NCI-H1417 treated with DMSO at 0.1 percent for 48 hours (cell line): ENCODE results near the gene UNC79.
"Not testable (repeated sequence)": the region's sequence is repeated elsewhere in the genome, so short reads cannot be mapped to it uniquely, and the experiment has no call there.

Experiments used
- DNase-seq: peaks from one replicate; lab custom pipeline; 2025; lab: John Stamatoyannopoulos, UW

Gene UNC79

DNA sequence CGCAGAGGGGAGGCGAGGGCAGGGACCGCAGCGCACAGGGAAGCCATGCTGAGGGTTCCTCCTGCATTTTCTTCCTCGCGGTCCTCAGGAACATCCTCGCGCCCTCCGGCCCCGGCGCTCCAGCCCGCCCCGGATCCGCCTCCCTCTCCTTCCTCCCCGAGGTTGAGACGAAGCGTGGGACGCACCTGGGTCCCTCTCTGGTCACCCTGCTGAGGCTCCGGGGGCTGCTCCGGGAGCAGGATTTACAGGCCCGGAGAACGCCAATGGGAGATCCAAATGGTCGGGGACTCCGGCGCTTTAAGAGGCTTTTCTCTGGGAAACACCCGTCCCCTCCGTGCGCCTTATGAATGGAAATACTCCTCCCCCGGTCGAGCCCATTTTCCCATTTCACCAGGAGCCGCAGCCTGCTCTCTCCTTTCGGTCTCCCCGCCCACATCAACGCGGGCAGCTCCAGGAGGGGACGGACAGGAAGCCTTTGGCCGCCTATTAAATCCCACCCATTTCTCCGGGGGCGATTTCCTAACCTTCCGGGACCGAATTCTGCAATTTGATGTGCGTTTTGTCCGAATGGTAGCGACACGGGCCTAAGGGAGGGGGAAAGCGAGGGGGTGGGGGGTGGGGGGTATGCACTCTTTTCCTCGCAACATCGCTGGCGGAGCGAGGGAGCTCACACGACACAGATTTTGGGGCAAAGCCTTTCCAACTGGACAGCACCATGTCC is at the start of gene UNC79:
TSS of gene UNC79 (plus strand) at position 625 of the 721 bp plus-strand sequence. CDS start at position 716, 91 bp downstream.
- peak; percentile 40 for DNase-seq

DNA sequence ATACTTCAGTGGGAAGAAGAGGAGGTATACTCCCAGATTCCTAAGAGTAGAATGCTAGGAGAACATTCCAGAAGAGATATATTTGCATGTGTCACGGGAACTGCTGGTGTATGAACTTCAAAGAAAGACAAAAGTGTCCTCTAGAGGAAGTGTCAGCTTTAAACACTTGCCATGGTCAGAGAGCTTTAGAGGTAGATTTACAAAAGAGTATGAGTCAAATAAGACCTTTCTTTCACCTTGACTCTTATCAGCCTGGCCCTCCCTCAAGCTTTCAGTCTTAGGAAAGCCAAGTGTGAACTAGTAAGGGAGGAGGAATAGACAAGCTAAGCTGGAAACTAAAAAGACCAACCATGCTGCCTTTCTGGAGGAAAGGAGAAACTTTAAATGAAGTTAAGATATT is 49.1 kb upstream of the UNC79 start:
- DNase-seq: no peak

DNA sequence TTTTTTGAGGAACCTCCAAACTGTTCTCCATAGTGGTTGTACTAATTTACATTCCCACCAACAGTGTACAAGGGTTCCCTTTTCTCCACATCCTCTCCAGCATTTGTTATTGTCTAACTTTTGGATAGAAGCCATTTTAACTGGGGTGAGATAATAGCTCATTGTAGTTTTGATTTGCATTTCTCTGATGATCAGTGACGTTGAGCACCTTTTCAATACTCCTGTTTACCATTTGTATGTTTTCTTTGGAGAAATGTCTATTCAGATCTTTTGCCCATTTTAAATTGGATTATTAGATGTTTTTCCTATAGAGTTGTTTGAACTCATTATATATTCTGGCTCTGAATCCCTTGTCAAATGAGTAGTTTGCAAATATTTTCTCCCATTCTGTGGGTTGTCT is 46.5 kb upstream of the UNC79 start:
- not testable (repeated sequence) for DNase-seq

DNA sequence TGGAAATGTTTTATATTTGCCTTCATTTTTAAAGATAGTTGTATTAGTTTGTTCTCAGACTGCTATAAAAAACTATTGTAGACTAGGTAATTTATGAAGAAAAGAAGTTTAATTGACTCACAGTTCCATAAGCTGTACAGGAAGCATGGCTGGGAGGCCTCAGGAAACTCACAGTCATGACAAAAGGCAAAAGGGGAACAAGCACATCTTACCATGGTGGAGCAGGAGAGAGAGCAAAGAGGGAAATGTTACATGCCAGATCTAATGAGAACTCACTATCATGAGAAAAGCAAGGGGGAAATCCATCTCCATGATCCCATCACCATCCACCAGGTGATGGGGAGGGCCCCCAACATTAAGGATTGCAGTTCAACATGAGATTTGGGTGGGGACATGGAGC is 35.5 kb upstream of the UNC79 start:
- DNase-seq: no peak

DNA sequence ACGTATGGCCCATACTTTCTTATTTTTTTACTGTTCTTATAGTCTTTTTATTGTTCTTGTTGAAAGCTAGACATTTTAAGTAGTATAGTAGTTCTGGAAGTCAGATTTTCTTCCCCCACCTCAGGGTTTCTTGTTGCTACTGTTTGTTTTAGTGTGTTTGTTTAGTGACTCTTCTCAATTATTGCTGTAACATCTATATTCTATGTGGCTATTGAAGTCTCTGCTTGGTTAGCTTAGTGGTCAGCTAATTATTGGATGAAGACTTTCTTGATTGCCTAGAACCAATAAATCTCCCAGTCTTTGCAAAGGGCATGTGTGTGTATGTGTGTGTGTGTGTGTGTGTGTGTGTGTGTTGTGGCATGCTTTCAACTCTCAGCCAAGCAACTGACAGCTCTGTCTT is 34.3 kb upstream of the UNC79 start:
- no peak for DNase-seq

DNA sequence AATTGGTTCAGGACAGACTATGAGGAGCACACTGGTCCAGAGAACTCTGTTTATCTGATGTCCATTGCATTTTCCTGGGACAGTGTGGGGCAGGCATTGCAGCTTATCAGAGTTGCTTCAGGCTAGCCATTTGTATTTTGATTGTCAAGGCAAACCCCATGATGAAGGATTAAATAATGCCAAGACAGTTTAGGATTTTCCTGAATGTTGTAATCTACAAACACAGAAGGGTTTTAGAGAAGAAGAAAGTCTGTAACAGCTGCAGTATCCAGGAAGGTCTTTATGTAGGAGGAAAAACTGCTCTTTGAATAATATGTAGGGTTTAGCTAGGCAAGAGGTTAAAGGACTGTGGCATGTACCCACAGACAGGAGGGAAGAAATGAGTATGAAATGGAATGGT is 32.2 kb upstream of the UNC79 start:
- no peak for DNase-seq

DNA sequence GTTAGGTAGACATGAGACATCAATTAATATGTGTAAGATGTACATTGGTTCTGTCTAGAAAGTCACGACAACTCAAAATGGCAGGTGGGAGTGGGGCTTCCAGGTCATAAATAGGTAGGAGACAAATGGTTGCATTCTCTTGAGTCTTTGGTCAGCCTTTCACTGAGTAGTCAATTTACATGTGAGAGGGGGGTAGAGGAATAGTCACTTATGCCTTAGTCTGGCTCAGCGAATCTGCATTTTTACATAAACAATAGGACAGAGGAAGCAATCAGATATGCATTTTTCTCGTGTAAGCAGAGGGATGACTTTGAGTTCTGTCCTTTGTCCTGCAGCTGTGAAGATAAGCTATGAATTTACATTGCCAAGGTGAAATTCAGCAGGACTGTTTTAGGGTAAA is 27.8 kb upstream of the UNC79 start:
- no peak for DNase-seq

DNA sequence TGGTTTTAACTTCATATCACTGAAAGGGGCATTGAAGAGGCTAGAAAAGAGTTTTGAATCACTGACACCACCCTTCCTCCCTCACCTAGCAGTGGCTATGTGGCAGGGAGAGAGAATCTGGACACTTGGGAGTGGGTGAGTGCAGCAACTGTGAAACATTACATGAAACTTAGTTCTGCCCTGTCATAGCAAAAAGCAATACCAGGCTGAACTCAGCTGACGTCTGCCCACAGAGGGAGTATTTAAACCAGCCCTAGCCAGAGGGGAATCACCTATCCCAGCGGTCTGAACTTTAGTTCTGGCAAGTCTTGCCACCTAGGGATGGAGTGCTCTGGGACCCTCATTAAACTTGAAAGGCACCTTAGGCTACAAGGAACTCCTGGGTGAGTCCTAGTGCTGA is 20.7 kb upstream of the UNC79 start:
- no peak for DNase-seq

DNA sequence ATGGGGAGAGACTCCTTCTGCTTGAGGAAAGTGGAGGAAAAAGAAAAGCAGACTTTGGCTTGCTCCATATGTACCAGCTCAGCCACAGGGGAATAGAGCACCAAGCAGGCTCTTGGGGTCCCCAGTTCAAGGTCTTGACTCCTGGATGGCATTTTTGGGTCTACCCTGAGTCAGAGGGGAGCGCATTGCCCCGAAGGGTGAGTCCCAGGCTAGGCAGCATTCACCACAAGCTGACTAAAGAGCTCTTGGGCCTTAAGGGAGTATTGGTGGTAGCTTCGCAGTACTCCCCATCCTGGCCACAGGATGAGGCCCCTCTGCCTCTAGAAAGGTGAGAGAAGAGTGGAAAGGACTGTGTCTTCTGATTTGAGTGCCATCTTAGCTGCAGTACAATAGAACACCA is 19.8 kb upstream of the UNC79 start:
- no peak for DNase-seq

DNA sequence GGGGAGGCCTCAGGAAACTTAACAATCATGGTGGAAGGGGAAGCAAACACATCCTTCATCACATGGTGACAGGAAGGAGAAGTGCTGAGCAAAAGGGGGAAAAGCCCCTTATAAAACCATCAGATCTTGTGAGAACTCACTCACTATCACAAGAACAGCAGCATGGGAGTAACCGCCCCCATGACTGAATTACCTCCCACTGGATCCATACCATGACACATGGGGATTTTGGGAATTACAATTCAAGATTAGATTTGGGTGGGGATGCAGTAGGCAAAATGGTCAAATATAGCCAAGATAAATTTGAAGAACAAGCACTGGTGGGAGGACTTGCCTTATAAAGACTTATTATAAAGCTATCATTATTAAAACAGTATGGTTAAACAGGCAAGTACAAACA is 5.6 kb upstream of the UNC79 start:
- not testable (repeated sequence) for DNase-seq

DNA sequence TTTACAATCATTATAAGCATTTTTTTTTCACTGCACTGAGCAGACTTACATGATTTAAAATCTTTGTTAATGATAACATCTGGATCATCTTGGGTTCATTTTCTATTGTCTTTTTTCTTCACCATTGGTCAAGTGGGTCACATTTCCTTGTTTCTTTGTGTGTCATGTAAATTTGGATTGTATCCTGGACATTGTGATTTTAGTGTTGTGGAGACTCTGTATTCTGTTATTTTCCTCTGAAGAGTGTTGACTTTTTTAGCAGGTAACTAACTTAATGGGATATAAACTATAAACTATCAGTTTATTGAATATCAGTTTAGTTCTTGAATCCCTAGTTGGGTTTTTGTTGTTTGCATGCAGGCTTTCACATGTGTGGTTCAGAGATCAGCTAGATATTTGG is 4.0 kb upstream of the UNC79 start:
- no peak for DNase-seq

DNA sequence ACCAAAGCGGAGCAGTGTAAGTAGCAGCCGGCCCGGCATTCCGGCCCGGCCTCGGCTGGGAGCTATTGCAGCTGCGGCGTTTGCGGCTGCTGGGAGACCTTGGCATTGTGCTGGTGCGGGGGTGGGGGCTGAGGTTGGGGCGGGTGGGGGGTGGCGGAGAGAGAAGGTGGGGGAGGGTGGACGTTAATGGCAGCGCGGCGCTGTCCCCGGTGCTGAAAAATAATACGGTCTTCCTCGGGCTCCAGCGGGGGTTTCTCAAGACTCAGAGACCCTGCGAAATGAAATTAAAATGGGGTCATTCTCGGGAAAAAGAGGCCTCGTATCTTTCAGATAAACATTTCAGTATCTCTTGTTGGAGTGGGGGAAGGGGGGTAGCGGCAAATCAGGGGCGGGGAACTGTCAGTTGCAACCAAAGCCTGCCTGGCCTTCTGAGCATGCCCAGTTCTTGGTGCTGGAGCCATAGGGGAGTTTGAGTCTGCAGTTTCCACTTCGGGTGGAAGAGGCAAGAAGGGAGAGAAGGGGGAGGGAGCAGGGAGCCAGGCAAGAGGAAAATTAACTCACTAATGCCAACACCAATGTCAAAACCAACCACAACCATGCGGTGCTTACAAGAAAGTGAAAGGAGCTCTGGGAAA is 414 bp downstream of the UNC79 start:
- DNase-seq: peak; percentile 42

DNA sequence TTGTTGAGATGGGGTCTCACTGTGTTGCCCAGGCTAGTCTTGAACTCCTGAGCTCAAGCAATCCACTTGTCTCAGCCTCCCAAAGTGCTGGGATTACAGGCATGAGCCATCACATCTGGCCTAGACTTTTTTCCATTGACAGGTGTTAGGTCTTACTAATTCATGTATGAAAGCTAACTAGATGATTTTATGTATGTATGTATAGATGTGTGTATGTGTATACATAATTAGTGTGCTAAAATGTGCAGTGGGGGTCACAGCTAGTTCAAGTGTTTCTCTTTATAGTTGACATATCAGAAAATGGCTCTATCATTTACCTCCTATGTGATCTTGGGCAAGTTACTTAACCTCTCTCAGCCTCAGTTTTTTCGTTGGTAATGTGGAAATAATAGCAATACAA is 23.5 kb downstream of the UNC79 start:
- DNase-seq: no peak

DNA sequence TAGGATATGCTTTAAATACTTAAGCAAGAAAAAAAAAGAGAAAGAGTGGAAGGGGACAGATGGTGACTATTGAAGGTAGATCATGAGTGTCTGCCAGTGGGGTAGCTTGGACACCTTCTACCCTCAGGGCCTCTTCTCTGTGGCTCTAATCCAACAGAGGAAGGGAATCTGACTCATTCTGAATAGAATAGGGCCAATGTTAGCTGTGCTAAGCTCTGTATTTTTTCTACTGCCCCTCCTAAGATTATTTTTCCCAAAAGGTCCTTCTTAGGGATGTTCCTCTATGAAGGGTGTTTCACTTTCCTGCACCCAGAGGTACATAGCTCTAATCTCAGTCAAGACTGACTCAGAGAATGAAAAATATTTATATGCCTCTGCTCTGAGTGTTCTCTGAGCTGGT is 25.6 kb downstream of the UNC79 start:
- DNase-seq: no peak

DNA sequence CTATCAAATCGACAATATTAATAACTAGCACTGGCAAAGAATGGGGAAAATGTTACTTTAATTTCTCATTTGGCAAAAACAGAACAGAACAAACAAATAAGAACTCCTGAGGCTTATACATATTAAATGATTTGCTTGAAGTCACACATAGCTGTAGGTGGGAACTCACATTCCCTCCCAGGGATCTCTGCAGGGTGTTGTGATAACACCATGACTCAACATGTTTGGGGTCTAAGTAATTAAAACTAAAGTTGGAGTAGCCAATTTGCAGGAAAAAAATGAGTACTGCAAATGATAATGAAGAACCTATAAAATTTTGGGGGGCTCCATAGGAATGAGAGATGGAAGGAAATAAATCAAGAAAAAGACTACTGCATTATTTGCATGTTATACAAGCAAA is 27.5 kb downstream of the UNC79 start:
- DNase-seq: no peak

DNA sequence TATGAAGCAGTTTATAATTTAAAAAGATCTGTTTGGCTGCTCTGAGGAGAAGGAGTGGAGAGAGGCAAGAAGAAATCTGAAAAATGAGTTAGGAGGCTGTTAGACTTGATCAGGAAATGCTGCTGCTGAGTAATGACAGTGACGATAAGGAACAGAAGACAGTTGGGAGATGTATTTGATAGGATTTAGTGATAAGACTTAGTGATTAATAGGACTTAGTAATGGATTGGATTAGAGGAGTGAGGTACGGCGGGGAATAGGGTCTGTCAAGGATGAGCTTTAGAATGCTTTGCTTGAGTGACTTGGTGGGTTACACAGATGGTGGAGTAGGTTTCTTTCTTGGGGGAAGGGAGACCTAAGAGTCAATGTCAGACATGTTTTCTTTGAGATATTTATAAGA is 31.7 kb downstream of the UNC79 start:
- no peak for DNase-seq

DNA sequence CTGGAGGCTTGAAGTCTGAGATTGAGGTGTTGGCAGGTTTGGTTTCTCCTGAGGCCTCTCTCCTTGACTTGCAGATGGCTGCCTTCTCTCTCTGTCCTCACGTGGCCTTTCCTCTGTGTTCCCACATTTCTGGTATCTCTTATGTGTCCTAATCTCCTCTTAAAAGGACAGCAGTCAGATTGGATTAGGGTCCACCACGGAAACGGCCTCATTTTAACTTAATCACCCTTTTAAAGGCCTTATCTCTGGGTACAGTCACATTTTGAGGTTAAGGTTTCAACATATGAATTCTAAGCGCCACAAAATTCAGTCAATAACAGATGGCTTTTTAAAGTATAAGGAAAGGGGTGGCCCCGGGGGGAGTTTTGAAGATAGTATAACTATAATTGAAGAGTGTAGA is 33.5 kb downstream of the UNC79 start:
- DNase-seq: no peak

DNA sequence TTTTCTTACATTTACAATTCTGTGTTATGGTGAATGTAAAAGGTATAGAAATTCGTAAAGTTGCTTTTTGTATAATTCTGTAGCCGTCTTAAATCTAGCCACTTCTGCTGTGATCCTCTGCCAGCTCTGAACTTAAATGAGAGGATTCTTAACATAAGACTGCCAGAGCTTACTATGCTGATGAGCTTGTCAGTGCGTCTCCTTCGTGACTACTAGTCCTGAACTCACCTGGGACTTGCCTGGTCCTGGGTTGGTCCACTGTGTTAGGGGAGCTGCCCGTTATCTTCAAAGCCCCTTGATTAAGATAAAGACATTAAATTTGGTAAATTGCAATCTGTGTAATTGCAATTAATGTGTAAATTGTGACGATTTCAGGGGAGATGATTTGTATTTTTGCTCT is 44.7 kb downstream of the UNC79 start:
- DNase-seq: no peak

DNA sequence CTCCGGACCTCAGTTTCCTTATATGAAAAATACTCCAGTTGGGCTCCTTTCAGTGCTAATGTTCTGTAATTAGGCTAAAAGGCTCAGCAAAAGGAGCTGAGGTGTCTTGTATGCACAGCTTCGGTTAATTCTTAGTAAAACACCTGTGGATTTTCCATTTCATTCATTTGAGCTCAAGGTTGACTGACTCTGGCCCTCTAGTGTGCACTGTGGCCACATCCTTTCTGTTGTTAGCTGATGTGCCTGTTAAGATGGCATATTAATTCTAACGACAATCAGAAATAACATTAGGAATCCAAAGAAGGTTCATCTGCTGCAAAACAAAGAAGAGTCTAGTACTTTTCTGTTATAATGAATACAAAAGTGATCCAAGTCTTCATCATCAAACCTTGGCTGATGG is 45.6 kb downstream of the UNC79 start:
- no peak for DNase-seq

DNA sequence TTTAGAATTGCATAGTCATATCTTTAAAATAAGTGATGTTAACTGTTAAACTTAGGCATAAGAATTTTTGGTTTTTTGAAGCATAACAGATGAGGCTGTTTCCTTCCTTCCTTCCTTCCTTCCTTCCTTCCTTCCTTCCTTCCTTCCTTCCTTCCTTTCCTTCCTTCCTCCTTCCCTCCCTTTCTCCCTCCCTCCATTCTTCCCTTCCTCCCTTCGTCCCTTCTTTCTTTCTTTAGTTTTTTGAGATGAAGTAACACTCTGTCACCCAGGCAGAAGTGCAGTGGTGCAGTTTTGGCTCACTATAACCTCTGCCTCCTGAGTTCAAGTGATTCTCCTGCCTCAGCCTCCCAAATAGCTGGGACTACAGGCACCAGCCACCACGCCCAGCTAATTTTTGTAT is 48.3 kb downstream of the UNC79 start:
- DNase-seq: not testable (repeated sequence)

DNA sequence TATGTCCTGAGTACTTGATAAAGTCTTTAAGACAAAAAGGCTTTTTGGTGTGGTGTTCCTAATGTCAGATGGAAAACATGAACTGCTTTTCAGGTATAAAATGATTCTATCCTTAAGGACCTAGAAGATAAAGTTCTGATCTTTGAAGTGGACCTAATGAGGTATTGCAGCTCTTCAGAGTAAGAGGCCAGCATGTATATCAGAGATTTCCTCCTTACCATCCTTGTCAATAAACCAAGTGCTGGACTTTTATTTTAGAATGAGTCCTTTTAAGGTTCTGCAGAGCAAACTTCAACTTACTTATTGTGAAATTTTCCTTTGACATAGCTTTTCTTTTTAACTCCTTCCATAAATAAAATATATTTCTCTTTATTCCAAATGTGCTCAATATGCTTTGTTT is 50.1 kb downstream of the UNC79 start:
- no peak for DNase-seq

DNA sequence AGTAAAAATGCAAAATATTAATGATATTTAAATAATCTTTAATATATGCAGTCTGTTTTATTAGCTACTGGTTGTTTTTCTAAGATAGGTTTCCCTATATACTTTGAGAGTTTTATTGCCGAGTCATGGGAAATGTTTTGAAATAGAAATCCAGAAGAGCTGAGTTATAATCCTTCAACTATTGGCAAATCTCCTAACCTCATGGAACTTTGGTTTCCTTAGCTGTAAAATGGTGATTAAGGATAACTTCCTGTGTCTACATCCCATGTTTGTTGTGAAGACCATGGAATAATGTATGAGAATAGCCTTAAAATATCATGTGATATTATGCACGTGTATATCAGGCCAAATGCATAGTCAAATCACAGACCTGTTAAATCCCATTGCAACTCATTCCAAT is 51.0 kb downstream of the UNC79 start:
- DNase-seq: no peak

DNA sequence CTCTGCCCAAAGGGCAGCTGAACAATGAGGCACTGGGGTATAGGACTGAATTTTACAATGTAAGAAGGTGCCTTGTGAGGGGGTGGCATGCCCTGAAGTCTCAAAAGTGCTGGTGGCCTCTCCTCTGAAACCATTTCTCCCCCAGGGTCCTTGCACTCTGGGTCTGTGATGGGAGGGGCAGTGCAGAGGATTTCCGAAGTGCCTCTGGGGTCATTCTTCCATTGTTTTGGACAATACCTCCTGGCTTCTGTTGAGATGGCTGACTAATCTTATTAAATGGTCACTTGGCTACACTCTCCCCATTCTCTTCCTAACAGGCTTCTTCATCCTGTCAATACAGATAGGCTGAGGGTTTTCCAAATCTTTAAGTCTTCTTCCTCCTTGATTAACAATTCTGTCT is 59.3 kb downstream of the UNC79 start:
- no peak for DNase-seq

DNA sequence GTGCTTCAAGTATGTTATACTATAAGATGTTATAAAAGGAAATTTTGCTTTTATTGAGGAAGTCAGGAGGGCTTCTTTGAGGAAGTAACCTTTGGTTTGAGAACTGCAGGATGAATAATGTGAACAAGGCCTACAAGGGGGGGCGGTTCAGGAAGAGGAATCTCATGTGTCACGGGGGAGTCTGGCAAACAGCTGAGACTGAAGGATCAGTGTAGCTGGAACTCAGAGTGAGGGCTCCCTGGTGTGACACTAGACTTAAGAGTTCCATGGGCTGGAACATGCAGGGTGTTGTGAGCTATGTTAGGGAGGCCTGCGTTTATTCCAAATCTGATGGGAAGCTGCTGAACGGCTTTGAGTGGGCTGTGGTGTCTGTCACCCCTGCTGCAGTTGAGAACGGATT is 62.3 kb downstream of the UNC79 start:
- no peak for DNase-seq
